A549 (cell line): ENCODE results near the gene ZNF580. TPM values are rescaled to one million over a fixed set of nuclear protein-coding genes. Genes with fewer than 3 reads are reported as not detected.

Experiments
- ATAC-seq, 2 experiments: fragments of 200-7000 bp in 1 of 2; fragments of >200 bp in 1 of 2; cut with Nextera tagmentation in 1 of 2; cut with Tn5 transposase in 1 of 2; 3 replicates each; pipeline versions ENCODE4 v1.8.0 to v1.9.1; 2018 to 2020; ENCODE audit warnings: mild to moderate bottlenecking in 1 of 2, moderate library complexity in 1 of 2
- CTCF ChIA-PET: fragments of 300-600 bp; sonication (Branson Sonifier 250); formaldehyde crosslinking; extraction: SDS; loops from one replicate; lab custom pipeline; 2021; ENCODE audit warnings: antibody characterized with exemption, inconsistent platforms; lab: Yijun Ruan, JAX
- POLR2A ChIA-PET: fragments of 350-600 bp; formaldehyde crosslinking; extraction: SDS; loops from one replicate; lab custom pipeline; 2021; ENCODE audit warnings: antibody characterized with exemption, inconsistent platforms; lab: Yijun Ruan, JAX
- DNase-seq, 2 experiments: peaks; one replicate each; pipeline versions ENCODE4 v3.0.0 to v3.0.0-alpha.2; 2011 to 2016; ENCODE audit warnings: low read depth in 1 of 2, low spot score in 1 of 2
- FAIRE-seq: peaks from 2 replicates; lab custom pipeline; 2011; peaks lifted over from hg19 to GRCh38; lab: Jason Lieb, UNC
- H3K27ac ChIP-seq, 2 experiments: fragments of >200 bp; sonication (Bioruptor Twin); formaldehyde crosslinking; 3 replicates each; pipeline ENCODE4 v1.5.1; 2016 to 2017
- H3K4me1 ChIP-seq: fragments of >200 bp; sonication (Bioruptor Twin); formaldehyde crosslinking; 3 replicates; pipeline ENCODE4 v1.6.1; 2016
- H3K4me2 ChIP-seq: fragments of >200 bp; sonication (Bioruptor Twin); formaldehyde crosslinking; 3 replicates; pipeline ENCODE4 v1.6.1; 2016
- H3K4me3 ChIP-seq: fragments of >200 bp; sonication (Bioruptor Twin); formaldehyde crosslinking; 3 replicates; pipeline ENCODE4 v1.5.1; 2016
- H3K9me3 ChIP-seq: fragments of >200 bp; sonication (Bioruptor Twin); formaldehyde crosslinking; 3 replicates; pipeline ENCODE4 v1.6.1; 2016
- CBX2 ChIP-seq: fragments of 200-600 bp; sonication (generic); IDR thresholded peaks from 2 replicates; pipeline ENCODE4 v1.6.1; 2016; ENCODE audit warnings: low read depth, mild to moderate bottlenecking, borderline replicate concordance
- CHD2 ChIP-seq: fragments of 150-350 bp; IDR thresholded peaks from 2 replicates; pipeline ENCODE4 v1.6.1; 2014; ENCODE audit warnings: low read length; ENCODE audit not compliant: partially characterized antibody
- CHD4 ChIP-seq: fragments of 200-600 bp; sonication (generic); IDR thresholded peaks from 2 replicates; pipeline ENCODE4 v1.6.1; 2016; ENCODE audit warnings: antibody characterized with exemption, mild to moderate bottlenecking, borderline replicate concordance
- EHF ChIP-seq: fragments of 250-450 bp; sonication (Bioruptor Pico); IDR thresholded peaks from 2 replicates; pipeline ENCODE4 v1.5.0; 2020; ENCODE audit warnings: mild to moderate bottlenecking
- EHMT2 ChIP-seq: fragments of 200-600 bp; sonication (generic); IDR thresholded peaks from 2 replicates; pipeline ENCODE4 v1.6.1; 2016; ENCODE audit warnings: antibody characterized with exemption, low read depth, mild to moderate bottlenecking, moderate library complexity
- FOSB ChIP-seq: fragments of 250-450 bp; sonication (Bioruptor Pico); IDR thresholded peaks from 2 replicates; pipeline ENCODE4 v1.5.0; 2020; ENCODE audit warnings: mild to moderate bottlenecking, moderate library complexity
- GATA3 ChIP-seq: IDR thresholded peaks from 2 replicates; pipeline ENCODE4 v1.6.1; 2012; ENCODE audit warnings: borderline replicate concordance
- HDAC2 ChIP-seq: fragments of 200-600 bp; sonication (generic); IDR thresholded peaks from 2 replicates; pipeline ENCODE4 v1.6.1; 2016
- HEYL ChIP-seq: fragments of 250-450 bp; sonication (Bioruptor Pico); IDR thresholded peaks from 2 replicates; pipeline ENCODE4 v1.8.0; 2021; ENCODE audit warnings: mild to moderate bottlenecking, moderate library complexity
- HOXB13 ChIP-seq: fragments of 250-450 bp; sonication (Bioruptor Pico); IDR thresholded peaks from 2 replicates; pipeline ENCODE4 v1.5.0; 2020; ENCODE audit warnings: low read depth, mild to moderate bottlenecking, moderate library complexity
- JUN ChIP-seq, 2 experiments: fragments of >200 bp; sonication (Bioruptor Twin); formaldehyde crosslinking; IDR thresholded peaks; 2 replicates in 1 of 2; 3 replicates in 1 of 2; pipeline ENCODE4 v1.6.1; 2016 to 2017
- MYC ChIP-seq: IDR thresholded peaks from 2 replicates; pipeline ENCODE4 v1.6.1; 2012; ENCODE audit warnings: mild to moderate bottlenecking, inconsistent platforms, low read length, improper control_type of control experiment, borderline replicate concordance
- NPAS2 ChIP-seq: fragments of 250-450 bp; sonication (Bioruptor Pico); IDR thresholded peaks from 2 replicates; pipeline ENCODE4 v1.8.0; 2022; ENCODE audit warnings: mild to moderate bottlenecking, moderate library complexity, borderline replicate concordance
- PHF8 ChIP-seq: fragments of 200-600 bp; sonication (generic); IDR thresholded peaks from 2 replicates; pipeline ENCODE4 v1.6.1; 2016; ENCODE audit warnings: low read depth, mild to moderate bottlenecking, antibody characterized with exemption, moderate library complexity, borderline replicate concordance
- POLR2A ChIP-seq: IDR thresholded peaks from 2 replicates; pipeline ENCODE4 v1.6.1; 2012; ENCODE audit warnings: mild to moderate bottlenecking, low read length
- POLR2AphosphoS2 ChIP-seq: conservative IDR thresholded peaks from 2 replicates; pipeline ENCODE4 v1.6.1; 2012; ENCODE audit warnings: low read length, improper control_type of control experiment, inconsistent platforms
- RAD21 ChIP-seq, 2 experiments: fragments of >200 bp in 1 of 2; sonication (Bioruptor Twin) in 1 of 2; formaldehyde crosslinking in 1 of 2; IDR thresholded peaks in 1 of 2; conservative IDR thresholded peaks in 1 of 2; 2 replicates in 1 of 2; 3 replicates in 1 of 2; pipeline ENCODE4 v1.6.1; 2012 to 2018; ENCODE audit warnings: inconsistent platforms in 1 of 2
- RARB ChIP-seq: fragments of 250-450 bp; sonication (Bioruptor Pico); IDR thresholded peaks from 2 replicates; pipeline ENCODE4 v1.8.0; 2021; ENCODE audit warnings: mild to moderate bottlenecking, moderate library complexity
- RCOR1 ChIP-seq: fragments of 150-350 bp; IDR thresholded peaks from 2 replicates; pipeline ENCODE4 v1.6.1; 2014; ENCODE audit warnings: antibody characterized with exemption, low read length, low read depth
- RFX5 ChIP-seq: fragments of 450-650 bp; IDR thresholded peaks from 2 replicates; pipeline ENCODE4 v1.7.1; 2014; ENCODE audit warnings: antibody characterized with exemption, mild to moderate bottlenecking, moderate library complexity
- RNF2 ChIP-seq: fragments of 200-600 bp; sonication (generic); IDR thresholded peaks from 2 replicates; pipeline ENCODE4 v1.6.1; 2016; ENCODE audit warnings: low read depth, mild to moderate bottlenecking, antibody characterized with exemption, moderate library complexity, borderline replicate concordance
- SREBF2 ChIP-seq: fragments of 450-650 bp; IDR thresholded peaks from 2 replicates; pipeline ENCODE4 v1.6.1; 2014; ENCODE audit warnings: mild to moderate bottlenecking, moderate library complexity
- ZNF302 ChIP-seq: fragments of 250-450 bp; sonication (Bioruptor Pico); IDR thresholded peaks from 2 replicates; pipeline ENCODE4 v1.9.0; 2021; ENCODE audit warnings: inconsistent platforms, mild to moderate bottlenecking, moderate library complexity
- ZSCAN20 ChIP-seq: fragments of 250-450 bp; sonication (Bioruptor Pico); IDR thresholded peaks from 2 replicates; pipeline ENCODE4 v1.8.0; 2022; ENCODE audit warnings: mild to moderate bottlenecking, moderate library complexity
- WGBS: methylation state at CpG from one replicate; pipeline ENCODE4 v1.1.6; 2017; ENCODE audit errors: missing lambda C conversion rate; 5-methylcytosine and 5-hydroxymethylcytosine counted together
- polyA plus RNA-seq, 4 experiments: library from polyadenylated mRNA; depleted of rRNA in 3 of 4; stranded (reverse); fragments of >200 nt; fragmentation: RNase III in 1 of 4; extraction: RNeasy Plus Mini Kit Qiagen cat#74134 plus additional on column Dnase treatment in 1 of 4; gene quantifications; 2 replicates in 3 of 4; 3 replicates in 1 of 4; pipeline ENCODE4 v1.2.3, GENCODE V29; 2011 to 2017
- TF ChIP-seq, protein P1 (sequence below): fragments of 450-650 bp; IDR thresholded peaks from 2 replicates; pipeline ENCODE4 v1.6.1; 2014; ENCODE audit warnings: antibody characterized with exemption
- TF ChIP-seq, protein P2 (sequence below): fragments of 150-350 bp; IDR thresholded peaks from 2 replicates; pipeline ENCODE4 v1.6.1; 2014; ENCODE audit warnings: low read depth, mild to moderate bottlenecking, low read length
- TF ChIP-seq, protein P3 (sequence below): fragments of 200-600 bp; sonication (generic); IDR thresholded peaks from 2 replicates; pipeline ENCODE4 v1.6.1; 2016; ENCODE audit warnings: antibody characterized with exemption, mild to moderate bottlenecking, moderate library complexity
- TF ChIP-seq, protein P4 (sequence below): fragments of 250-450 bp; sonication (Bioruptor Pico); IDR thresholded peaks from 2 replicates; pipeline ENCODE4 v1.5.0; 2021; ENCODE audit warnings: mild to moderate bottlenecking, moderate library complexity, borderline replicate concordance

Gene ZNF580
- polyA plus RNA-seq, 2 of the 4 experiments (the other 2 are of a cell fraction): 9.2 to 52.8 TPM

DNA sequence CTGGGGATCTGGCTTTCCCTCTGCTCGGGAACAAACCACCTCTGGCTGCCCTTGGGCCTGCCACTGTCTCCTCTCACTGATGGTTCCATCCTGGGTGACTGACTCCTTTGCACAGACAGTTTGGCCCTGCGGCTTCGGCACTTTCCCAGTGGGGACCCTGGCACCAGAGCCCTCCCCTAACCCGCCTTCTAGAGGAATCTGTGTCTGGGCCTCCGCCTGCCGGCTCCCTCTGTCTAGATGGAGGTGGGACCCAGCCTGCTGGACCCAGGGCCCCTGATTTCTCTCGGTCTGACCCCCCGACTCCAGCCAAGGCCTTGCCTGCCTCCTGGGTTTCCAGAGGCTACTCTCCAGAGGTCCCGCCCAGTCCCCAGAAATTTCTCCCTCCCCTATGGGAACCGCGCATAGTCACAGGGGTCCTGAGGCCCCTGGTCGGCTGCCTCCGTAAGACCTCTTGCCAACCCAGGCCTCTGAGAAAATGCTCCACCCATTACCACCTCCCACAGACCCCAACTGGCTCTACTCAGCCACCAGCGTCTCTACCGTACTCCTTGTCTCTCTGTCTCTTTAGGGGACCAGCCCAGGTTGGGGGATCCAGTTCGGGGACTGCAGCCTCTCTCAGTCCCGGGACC lies 9.9 kb downstream of the ZNF580 start:
- ChIA-PET CTCF (interaction anchor here (0.9 to 2.7 kb wide), 3 partner anchors 16 to 147 kb away, joined by 3 to 20 read pairs (median 3); no protein-coding TSS in a partner anchor), POLR2A (no interaction called here)
- no peak overlapping the region for H3K4me2 ChIP-seq
- no peaks in the 10 kb centered on the region for H3K9me3 ChIP-seq
- H3K4me1 ChIP-seq: peaks cover 24% of the 10 kb centered on the region
- H3K4me3 ChIP-seq: no peak overlapping the region
- TF ChIP-seq, protein P1, sequence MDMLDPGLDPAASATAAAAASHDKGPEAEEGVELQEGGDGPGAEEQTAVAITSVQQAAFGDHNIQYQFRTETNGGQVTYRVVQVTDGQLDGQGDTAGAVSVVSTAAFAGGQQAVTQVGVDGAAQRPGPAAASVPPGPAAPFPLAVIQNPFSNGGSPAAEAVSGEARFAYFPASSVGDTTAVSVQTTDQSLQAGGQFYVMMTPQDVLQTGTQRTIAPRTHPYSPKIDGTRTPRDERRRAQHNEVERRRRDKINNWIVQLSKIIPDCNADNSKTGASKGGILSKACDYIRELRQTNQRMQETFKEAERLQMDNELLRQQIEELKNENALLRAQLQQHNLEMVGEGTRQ: no peak
- TF ChIP-seq HDAC2: no peak
- TF ChIP-seq SREBF2: no peak
- no peak for TF ChIP-seq CBX2
- TF ChIP-seq RCOR1: no peak
- no peak for TF ChIP-seq RNF2
- no peak for TF ChIP-seq MYC
- TF ChIP-seq ZNF302: no peak
- no peak for TF ChIP-seq CHD2
- TF ChIP-seq POLR2A: no peak
- TF ChIP-seq EHF: no peak
- TF ChIP-seq HEYL: no peak
- no peak for TF ChIP-seq RAD21 (conservative IDR thresholded peaks at IDR 0.05 in 1 of 2, IDR thresholded peaks at IDR 0.05 in 1 of 2)
- no peak for TF ChIP-seq CHD4
- TF ChIP-seq NPAS2: no peak
- TF ChIP-seq, protein P2, sequence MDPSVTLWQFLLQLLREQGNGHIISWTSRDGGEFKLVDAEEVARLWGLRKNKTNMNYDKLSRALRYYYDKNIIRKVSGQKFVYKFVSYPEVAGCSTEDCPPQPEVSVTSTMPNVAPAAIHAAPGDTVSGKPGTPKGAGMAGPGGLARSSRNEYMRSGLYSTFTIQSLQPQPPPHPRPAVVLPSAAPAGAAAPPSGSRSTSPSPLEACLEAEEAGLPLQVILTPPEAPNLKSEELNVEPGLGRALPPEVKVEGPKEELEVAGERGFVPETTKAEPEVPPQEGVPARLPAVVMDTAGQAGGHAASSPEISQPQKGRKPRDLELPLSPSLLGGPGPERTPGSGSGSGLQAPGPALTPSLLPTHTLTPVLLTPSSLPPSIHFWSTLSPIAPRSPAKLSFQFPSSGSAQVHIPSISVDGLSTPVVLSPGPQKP: no peak
- no peak for TF ChIP-seq ZSCAN20 (CRISPR knock-in tag)
- no peak for TF ChIP-seq RARB (CRISPR knock-in tag)
- no peak overlapping the region for H3K27ac ChIP-seq
- WGBS: 91% methylated on average over 17 of the region's 17 CpGs
- no peak for DNase-seq
- no peak for FAIRE-seq
- no peak for ATAC-seq

DNA sequence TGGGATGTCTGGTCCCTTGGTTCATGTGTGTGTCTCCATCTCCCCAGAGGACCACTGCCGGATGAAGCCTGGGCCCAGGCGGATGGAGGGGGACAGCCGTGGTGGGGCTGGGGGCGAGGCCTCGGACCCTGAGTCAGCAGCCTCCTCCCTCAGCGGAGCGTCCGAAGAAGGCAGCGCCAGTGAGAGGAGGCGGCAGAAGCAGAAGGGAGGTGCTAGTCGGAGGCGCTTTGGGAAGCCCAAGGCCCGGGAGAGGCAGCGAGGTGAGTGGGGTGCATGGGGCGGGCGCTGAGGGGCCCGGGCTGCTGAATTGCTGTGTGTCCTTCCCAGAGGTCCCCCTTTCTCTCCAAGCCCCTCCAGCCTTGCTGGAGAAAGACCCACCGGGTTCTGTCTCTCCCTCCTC lies 10.4 kb downstream of the ZNF580 start:
- ATAC-seq: no peak
- FAIRE-seq: no peak
- no peak overlapping the region for H3K27ac ChIP-seq
- 80% methylated on average over 18 of the region's 18 CpGs for WGBS
- POLR2A ChIA-PET: interaction anchor here (0.7 kb wide), 1 partner anchor 485 kb away, joined by 3 read pairs; no protein-coding TSS in a partner anchor
- DNase-seq: no peak
- CTCF ChIA-PET: interaction anchor here (4.3 kb wide), 1 partner anchor 17 kb away, joined by 97 read pairs; no protein-coding TSS in a partner anchor
- no peak overlapping the region for H3K4me3 ChIP-seq
- no peaks in the 10 kb centered on the region for H3K9me3 ChIP-seq
- peaks cover 24% of the 10 kb centered on the region for H3K4me1 ChIP-seq
- H3K4me2 ChIP-seq: no peak overlapping the region
- TF ChIP-seq POLR2AphosphoS2 (no peak), GATA3 (no peak), FOSB (no peak), PHF8 (no peak), RFX5 (no peak), JUN (IDR thresholded peaks at IDR 0.05) (no peak), CBX2 (no peak), RCOR1 (no peak), EHMT2 (no peak), HOXB13 (CRISPR knock-in tag) (no peak)
- TF ChIP-seq, protein P3, sequence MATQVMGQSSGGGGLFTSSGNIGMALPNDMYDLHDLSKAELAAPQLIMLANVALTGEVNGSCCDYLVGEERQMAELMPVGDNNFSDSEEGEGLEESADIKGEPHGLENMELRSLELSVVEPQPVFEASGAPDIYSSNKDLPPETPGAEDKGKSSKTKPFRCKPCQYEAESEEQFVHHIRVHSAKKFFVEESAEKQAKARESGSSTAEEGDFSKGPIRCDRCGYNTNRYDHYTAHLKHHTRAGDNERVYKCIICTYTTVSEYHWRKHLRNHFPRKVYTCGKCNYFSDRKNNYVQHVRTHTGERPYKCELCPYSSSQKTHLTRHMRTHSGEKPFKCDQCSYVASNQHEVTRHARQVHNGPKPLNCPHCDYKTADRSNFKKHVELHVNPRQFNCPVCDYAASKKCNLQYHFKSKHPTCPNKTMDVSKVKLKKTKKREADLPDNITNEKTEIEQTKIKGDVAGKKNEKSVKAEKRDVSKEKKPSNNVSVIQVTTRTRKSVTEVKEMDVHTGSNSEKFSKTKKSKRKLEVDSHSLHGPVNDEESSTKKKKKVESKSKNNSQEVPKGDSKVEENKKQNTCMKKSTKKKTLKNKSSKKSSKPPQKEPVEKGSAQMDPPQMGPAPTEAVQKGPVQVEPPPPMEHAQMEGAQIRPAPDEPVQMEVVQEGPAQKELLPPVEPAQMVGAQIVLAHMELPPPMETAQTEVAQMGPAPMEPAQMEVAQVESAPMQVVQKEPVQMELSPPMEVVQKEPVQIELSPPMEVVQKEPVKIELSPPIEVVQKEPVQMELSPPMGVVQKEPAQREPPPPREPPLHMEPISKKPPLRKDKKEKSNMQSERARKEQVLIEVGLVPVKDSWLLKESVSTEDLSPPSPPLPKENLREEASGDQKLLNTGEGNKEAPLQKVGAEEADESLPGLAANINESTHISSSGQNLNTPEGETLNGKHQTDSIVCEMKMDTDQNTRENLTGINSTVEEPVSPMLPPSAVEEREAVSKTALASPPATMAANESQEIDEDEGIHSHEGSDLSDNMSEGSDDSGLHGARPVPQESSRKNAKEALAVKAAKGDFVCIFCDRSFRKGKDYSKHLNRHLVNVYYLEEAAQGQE: no peak
- TF ChIP-seq, protein P4, sequence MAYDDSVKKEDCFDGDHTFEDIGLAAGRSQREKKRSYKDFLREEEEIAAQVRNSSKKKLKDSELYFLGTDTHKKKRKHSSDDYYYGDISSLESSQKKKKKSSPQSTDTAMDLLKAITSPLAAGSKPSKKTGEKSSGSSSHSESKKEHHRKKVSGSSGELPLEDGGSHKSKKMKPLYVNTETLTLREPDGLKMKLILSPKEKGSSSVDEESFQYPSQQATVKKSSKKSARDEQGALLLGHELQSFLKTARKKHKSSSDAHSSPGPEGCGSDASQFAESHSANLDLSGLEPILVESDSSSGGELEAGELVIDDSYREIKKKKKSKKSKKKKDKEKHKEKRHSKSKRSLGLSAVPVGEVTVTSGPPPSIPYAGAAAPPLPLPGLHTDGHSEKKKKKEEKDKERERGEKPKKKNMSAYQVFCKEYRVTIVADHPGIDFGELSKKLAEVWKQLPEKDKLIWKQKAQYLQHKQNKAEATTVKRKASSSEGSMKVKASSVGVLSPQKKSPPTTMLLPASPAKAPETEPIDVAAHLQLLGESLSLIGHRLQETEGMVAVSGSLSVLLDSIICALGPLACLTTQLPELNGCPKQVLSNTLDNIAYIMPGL: no peak
